B cell (primary cell): Measurements from ENCODE around the gene PARP8. TPM values are rescaled to one million over a fixed set of nuclear protein-coding genes. Genes with fewer than 3 reads are reported as not detected.

ENCODE experiments used
- ATAC-seq: fragments of 200-7000 bp; cut with Tn5 transposase; one replicate; pipeline ENCODE4 v1.10.0; 2021; ENCODE audit warnings: low read depth, mild to moderate bottlenecking, moderate number of reproducible peaks, moderate library complexity
- CTCF ChIA-PET: fragments of 350-600 bp; sonication (Branson Sonifier 250); formaldehyde crosslinking; loops from one replicate; lab custom pipeline; 2021; ENCODE audit warnings: antibody characterized with exemption, inconsistent platforms; lab: Charles Lee
- POLR2A ChIA-PET: fragments of 350-600 bp; sonication (Branson Sonifier 250); formaldehyde crosslinking; loops from one replicate; lab custom pipeline; 2021; ENCODE audit warnings: antibody characterized with exemption; lab: Charles Lee
- DNase-seq: peaks from one replicate; pipeline ENCODE4 v3.0.0; 2013
- H2AFZ ChIP-seq: 2 replicates; pipeline ENCODE4 v1.6.1; 2012; ENCODE audit warnings: mild to moderate bottlenecking, low read depth, low read length; ENCODE audit not compliant: insufficient read depth, poor library complexity, severe bottlenecking
- H3K27ac ChIP-seq, 2 donors: 1 replicate in 1 of 2; 2 replicates in 1 of 2; pipeline ENCODE4 v1.5.1; 2012 to 2013; ENCODE audit warnings: low read length in 2 of 2, mild to moderate bottlenecking in 2 of 2, moderate library complexity in 1 of 2
- H3K27me3 ChIP-seq, 4 experiments: fragments of 200-600 bp in 1 of 4; sonication (generic) in 1 of 4; replicated peaks in 1 of 4; 1 replicate in 2 of 4; 2 replicates in 2 of 4; pipeline versions ENCODE4 v1.6.1 to v1.7.0; 2013 to 2016; ENCODE audit warnings: low read length in 3 of 4, mild to moderate bottlenecking in 2 of 4, mixed read lengths in 1 of 4, moderate library complexity in 1 of 4; ENCODE audit not compliant: insufficient read depth in 4 of 4, control insufficient read depth in 3 of 4; ENCODE audit errors: control extremely low read depth in 1 of 4
- H3K36me3 ChIP-seq, 2 experiments: replicated peaks in 1 of 2; 1 replicate in 1 of 2; 2 replicates in 1 of 2; pipeline versions ENCODE4 v1.6.1 to v1.7.1; 2013; ENCODE audit warnings: low read length in 1 of 2; ENCODE audit not compliant: insufficient read depth in 2 of 2, control insufficient read depth in 1 of 2; ENCODE audit errors: control extremely low read depth in 1 of 2, extremely low read depth in 1 of 2
- H3K4me1 ChIP-seq, 2 donors: fragments of 200-600 bp in 1 of 2; sonication (generic) in 1 of 2; 1 replicate in 1 of 2; 2 replicates in 1 of 2; pipeline versions ENCODE4 v1.5.1 to v1.6.1; 2013 to 2017; ENCODE audit warnings: low read length in 2 of 2; ENCODE audit not compliant: control insufficient read depth in 2 of 2, insufficient read depth in 2 of 2
- H3K4me2 ChIP-seq: replicated peaks from 2 replicates; pipeline ENCODE3; 2012; ENCODE audit warnings: mild to moderate bottlenecking, low read depth, low read length; ENCODE audit not compliant: poor library complexity, severe bottlenecking
- H3K4me3 ChIP-seq, 5 experiments: fragments of 200-600 bp in 1 of 5; sonication (generic) in 1 of 5; 1 replicate in 3 of 5; 2 replicates in 2 of 5; pipeline versions ENCODE4 v1.5.1 to v1.7.0; 2011 to 2016; ENCODE audit warnings: low read length in 4 of 5, mild to moderate bottlenecking in 4 of 5, low read depth in 2 of 5, control low read depth in 1 of 5, moderate library complexity in 1 of 5; ENCODE audit not compliant: insufficient read depth in 1 of 5; ENCODE audit errors: control extremely low read depth in 1 of 5, extremely low read depth in 1 of 5
- H3K79me2 ChIP-seq: fragments of 200-600 bp; sonication (generic); one replicate; pipeline ENCODE4 v1.6.0; 2016; ENCODE audit warnings: low read length; ENCODE audit not compliant: control insufficient read depth, insufficient read depth
- H3K9ac ChIP-seq: fragments of 200-600 bp; sonication (generic); 2 replicates; pipeline ENCODE4 v1.6.1; 2017; ENCODE audit warnings: mild to moderate bottlenecking, low read length, moderate library complexity
- H3K9me3 ChIP-seq, 3 donors: one replicate each; pipeline versions ENCODE4 v1.6.1 to v1.7.1; 2013; ENCODE audit warnings: low read length in 2 of 3; ENCODE audit not compliant: control insufficient read depth in 2 of 3, insufficient read depth in 1 of 3; ENCODE audit errors: control extremely low read depth in 1 of 3
- H4K20me1 ChIP-seq: 2 replicates; pipeline ENCODE4 v1.6.0; 2012; ENCODE audit warnings: mild to moderate bottlenecking, low read length; ENCODE audit not compliant: insufficient read depth, control insufficient read depth, poor library complexity, severe bottlenecking
- H3K27ac Mint-ChIP-seq: one replicate; pipeline ENCODE4 v1.8.0; 2021; ENCODE audit warnings: mixed read lengths
- H3K27me3 Mint-ChIP-seq: one replicate; pipeline ENCODE4 v1.8.0; 2021; ENCODE audit warnings: mixed read lengths
- H3K4me1 Mint-ChIP-seq: one replicate; pipeline ENCODE4 v1.8.0; 2021; ENCODE audit warnings: mixed read lengths
- H3K4me3 Mint-ChIP-seq: one replicate; pipeline ENCODE4 v1.8.0; 2021; ENCODE audit warnings: mixed read lengths
- H3K9me3 Mint-ChIP-seq: one replicate; pipeline ENCODE4 v1.8.0; 2022; ENCODE audit warnings: mixed read lengths; ENCODE audit not compliant: insufficient read depth
- CTCF ChIP-seq: fragments of 200-600 bp; IDR thresholded peaks from one replicate; pipeline ENCODE4 v1.8.0; 2022; ENCODE audit warnings: antibody characterized with exemption, mild to moderate bottlenecking
- EZH2 ChIP-seq: IDR thresholded peaks from 2 replicates; pipeline ENCODE4 v1.6.1; 2012; ENCODE audit warnings: borderline replicate concordance, low read depth, mild to moderate bottlenecking, moderate library complexity, low read length; ENCODE audit not compliant: insufficient read depth, poor library complexity, severe bottlenecking
- WGBS: methylation state at CpG from one replicate; pipeline ENCODE4 v1.1.5; 2013; ENCODE audit warnings: missing lambda C conversion rate; ENCODE audit not compliant: insufficient coverage; 5-methylcytosine and 5-hydroxymethylcytosine counted together
- intact Hi-C: fragments of 100-400 bp; cut with micrococcal nuclease; formaldehyde crosslinking; loops from one replicate; pipeline ENCODE4 v1.10.0; 2022
- polyA plus RNA-seq: library from polyadenylated mRNA; depleted of rRNA; stranded (reverse); fragments of >200 nt; gene quantifications from 2 replicates; pipeline ENCODE4 v1.2.3, GENCODE V29; 2012
- total RNA-seq, 2 donors: library from RNA; stranded (reverse); fragments of 120-200 nt in 1 of 2; gene quantifications; 1 replicate in 1 of 2; 2 replicates in 1 of 2; pipeline versions ENCODE4 v1.2.3 to v1.2.4, GENCODE V29; 2013 to 2022

Gene PARP8
- total and polyA plus RNA-seq, 2 donors (not counting 1 experiment from before 2014, with no cell fraction given), result 36.2 to 83.6 TPM

- no peak for ATAC-seq
- H3K9me3 Mint-ChIP-seq, result no peaks in the 10 kb centered on the region
- Histone ChIP-seq H3K27ac (no peak overlapping the region), H3K9ac (no peak overlapping the region), H3K4me3 (no peak overlapping the region), H3K4me2 (no peak overlapping the region), H4K20me1 (no peaks in the 10 kb centered on the region), H3K36me3 (no peaks in the 10 kb centered on the region), H3K79me2 (no peaks in the 10 kb centered on the region), H2AFZ (no peak overlapping the region), H3K4me1 (no peaks in the 10 kb centered on the region), H3K27me3 (peaks cover 0 to 7% (median 0%) of the 10 kb centered on the region in 4 experiments), H3K9me3 (no peaks in the 10 kb centered on the region)
- intact Hi-C loops, result no loop called here
- ChIA-PET POLR2A (no interaction called here), CTCF (no interaction called here)
- no peak overlapping the region for H3K4me3 Mint-ChIP-seq
- TF ChIP-seq EZH2, result no peak
- no peak for TF ChIP-seq CTCF
- H3K4me1 Mint-ChIP-seq, result no peaks in the 10 kb centered on the region
- H3K27me3 Mint-ChIP-seq, result peaks cover 20% of the 10 kb centered on the region
- no peak overlapping the region for H3K27ac Mint-ChIP-seq
- no peak for DNase-seq
- no CpG with 5 or more reads among the region's 1 CpG for WGBS
These were observed 200.0 kb downstream of the PARP8 start for GRCh38 chr5:50866415-50866814.

- Histone ChIP-seq H3K9ac (no peak overlapping the region), H3K4me1 (no peaks in the 10 kb centered on the region), H3K4me3 (no peak overlapping the region), H3K9me3 (no peaks in the 10 kb centered on the region), H3K27ac (no peak overlapping the region), H3K36me3 (no peaks in the 10 kb centered on the region), H3K4me2 (no peak overlapping the region), H3K27me3 (peaks cover 0 to 9% (median 0%) of the 10 kb centered on the region in 4 experiments), H3K79me2 (no peaks in the 10 kb centered on the region), H4K20me1 (no peaks in the 10 kb centered on the region), H2AFZ (no peak overlapping the region)
- TF ChIP-seq EZH2, result no peak
- no peak for TF ChIP-seq CTCF
- Mint-ChIP-seq H3K27me3 (peaks cover 23% of the 10 kb centered on the region), H3K9me3 (no peaks in the 10 kb centered on the region), H3K4me3 (no peak overlapping the region), H3K4me1 (no peaks in the 10 kb centered on the region), H3K27ac (no peak overlapping the region)
- POLR2A ChIA-PET, result no interaction called here
- intact Hi-C loops, result no loop called here
- no peak for ATAC-seq
- no peak for DNase-seq
- CTCF ChIA-PET, result no interaction called here
- WGBS, result no CpG with 5 or more reads among the region's 3 CpGs
These were observed 200.7 kb downstream of the PARP8 start for GRCh38 chr5:50867140-50867539.
